GM21526 (cell line): ENCODE data around the gene NDUFV3.
"Not testable (repeated sequence)": the region's sequence is repeated elsewhere in the genome, so short reads cannot be mapped to it uniquely, and the experiment has no call there.

Experiments
- ATAC-seq: cut with Tn5 transposase; IDR thresholded peaks from one replicate; pipeline ENCODE4 v1.9.1; 2021; ENCODE audit warnings: moderate library complexity; ENCODE audit not compliant: unreplicated experiment, low FRiP score

The NDUFV3 gene

GRCh38 chr21:42933137-42933970 lies 40.2 kb downstream of the NDUFV3 start:
- not testable (repeated sequence) for ATAC-seq

- ATAC-seq = not testable (repeated sequence)
Observed at GRCh38 chr21:42933973-42934372, 40.9 kb downstream of the NDUFV3 start.

GRCh38 chr21:42936360-42936759 lies 43.3 kb downstream of the NDUFV3 start:
- not testable (repeated sequence) for ATAC-seq

DNA sequence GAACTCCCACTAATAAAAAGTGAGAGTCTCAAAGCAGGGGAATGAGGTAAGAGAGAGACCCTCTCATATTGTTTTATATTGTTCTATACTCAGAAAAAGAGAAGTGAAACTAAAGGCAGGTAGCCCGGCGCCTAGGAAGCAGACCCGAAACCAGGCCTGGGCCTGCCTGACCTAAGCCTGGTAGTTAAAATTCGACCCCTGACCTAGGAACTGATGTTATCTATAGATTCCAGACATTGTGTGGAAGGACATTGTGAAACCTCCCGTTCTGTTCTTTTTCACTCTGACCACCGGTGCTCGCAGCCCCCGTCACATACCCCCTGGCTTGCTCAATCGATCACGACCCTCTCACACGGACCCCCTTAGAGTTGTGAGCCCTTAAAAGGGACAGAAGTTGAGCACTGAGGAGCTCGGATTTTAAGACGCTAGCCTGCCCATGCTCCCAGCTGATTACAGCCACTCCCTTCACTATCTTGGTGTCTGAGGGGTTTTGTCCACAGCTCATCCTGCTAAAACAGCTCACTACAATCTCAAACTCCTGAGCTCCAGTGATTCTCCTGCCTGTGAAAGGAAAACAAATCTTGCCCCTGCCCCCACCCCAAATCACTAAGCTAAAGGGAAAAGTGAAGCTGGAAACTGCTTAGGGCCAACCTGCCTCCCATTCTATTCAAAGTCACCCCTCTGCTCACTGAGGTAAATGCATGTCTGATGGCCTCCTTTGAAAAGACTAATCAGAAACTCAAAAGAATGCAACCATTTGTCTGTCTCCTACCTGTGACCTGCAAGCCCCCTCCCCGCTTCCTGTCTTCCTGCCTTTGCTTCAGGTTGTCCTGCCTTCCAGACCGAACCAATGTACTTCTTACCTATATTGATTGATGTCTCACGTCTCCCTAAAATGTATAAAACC lies 44.2 kb downstream of the NDUFV3 start:
- ATAC-seq = not testable (repeated sequence)

DNA sequence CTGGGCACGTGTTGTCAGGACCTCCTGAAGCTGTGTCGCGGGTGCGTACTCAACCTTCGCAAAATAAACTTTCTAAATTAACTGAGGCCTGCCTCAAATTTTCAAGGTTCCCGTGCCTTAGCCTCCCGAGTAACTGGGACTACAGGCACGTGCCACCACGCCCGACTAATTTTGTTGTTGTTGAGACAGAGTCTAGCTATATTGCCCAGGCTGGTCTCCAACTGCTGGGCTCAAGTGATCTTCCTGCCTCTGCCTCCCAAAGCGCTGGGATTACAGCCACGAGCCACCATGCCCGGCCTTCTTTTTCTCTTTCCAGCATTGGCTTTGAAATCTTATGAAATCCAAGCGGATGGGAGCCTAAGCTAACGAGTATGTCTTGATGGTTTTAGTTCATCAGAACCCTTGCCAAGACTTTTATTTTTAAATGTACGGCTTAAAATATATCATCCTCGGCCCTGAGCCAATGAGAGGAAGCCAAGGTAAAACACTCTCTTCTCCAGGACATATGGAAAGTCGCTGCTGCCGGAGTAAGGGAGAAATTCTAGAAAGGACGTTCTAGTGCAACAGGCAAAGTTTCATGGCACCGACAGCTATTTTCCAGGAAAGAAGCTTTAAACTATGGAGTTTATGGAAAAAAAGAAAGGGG lies 45.0 kb downstream of the NDUFV3 start:
- ATAC-seq = no peak

DNA sequence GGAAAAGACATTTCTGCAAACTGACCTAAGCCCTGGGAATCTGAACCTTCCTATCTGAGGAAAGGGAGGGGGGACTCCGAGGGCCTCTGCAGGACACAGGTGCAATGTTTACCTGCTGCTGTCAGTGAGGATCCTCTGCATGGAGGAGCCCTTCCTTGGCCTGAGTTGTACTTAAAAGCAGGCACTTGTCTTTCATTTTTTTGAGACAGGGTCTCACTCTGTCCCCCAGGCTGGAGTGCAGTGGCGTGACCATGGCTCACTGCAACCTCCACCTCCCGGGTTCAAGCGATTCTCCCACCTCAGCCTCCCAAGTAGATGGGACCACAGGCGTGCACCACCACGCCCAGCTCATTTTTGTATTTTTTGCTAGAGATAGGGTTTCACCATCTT lies 45.5 kb downstream of the NDUFV3 start:
- not testable (repeated sequence) for ATAC-seq

DNA sequence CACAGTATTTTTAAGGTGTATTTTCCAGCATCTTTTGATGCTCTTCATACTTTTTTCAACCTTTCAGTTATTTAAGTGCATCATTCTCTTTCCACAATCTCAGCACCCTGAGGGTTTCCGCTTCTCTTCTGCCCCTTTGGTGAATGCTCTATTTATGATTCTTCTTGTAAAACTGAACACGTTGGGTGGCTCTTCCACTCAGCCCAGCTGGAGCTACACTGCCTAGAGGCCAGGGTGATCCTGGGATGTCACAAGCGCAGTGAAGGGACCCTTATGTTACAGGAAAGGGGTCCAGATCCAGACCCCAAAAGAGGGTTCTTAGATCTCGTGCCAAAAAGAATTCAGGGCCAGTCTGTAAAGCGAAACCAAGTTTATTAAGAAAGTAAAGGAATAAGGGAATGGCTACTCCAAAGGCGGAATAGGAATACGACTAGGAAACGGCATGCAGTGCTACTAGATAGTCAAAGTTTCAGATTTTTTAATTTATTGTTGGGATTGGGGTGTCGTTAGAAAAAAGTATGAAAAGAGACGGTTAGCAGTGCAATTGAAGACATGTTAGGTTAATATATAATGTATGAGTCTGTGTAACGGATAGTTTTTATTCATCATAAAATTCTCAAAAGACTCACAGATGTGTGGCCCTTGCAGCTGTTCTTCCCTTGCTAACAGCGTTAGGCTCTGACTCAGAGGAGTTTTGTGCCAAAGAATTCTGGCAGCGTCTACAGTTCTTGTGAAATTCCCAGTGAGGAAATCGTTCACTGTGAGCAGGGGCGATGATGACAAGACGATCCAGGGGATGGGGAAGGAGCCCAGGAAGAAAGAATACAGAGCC lies 46.7 kb downstream of the NDUFV3 start:
- no peak for ATAC-seq

GRCh38 chr21:42941696-42942085 lies 48.6 kb downstream of the NDUFV3 start:
- ATAC-seq = no peak

GRCh38 chr21:42942244-42942643 lies 49.1 kb downstream of the NDUFV3 start:
- ATAC-seq = no peak

DNA sequence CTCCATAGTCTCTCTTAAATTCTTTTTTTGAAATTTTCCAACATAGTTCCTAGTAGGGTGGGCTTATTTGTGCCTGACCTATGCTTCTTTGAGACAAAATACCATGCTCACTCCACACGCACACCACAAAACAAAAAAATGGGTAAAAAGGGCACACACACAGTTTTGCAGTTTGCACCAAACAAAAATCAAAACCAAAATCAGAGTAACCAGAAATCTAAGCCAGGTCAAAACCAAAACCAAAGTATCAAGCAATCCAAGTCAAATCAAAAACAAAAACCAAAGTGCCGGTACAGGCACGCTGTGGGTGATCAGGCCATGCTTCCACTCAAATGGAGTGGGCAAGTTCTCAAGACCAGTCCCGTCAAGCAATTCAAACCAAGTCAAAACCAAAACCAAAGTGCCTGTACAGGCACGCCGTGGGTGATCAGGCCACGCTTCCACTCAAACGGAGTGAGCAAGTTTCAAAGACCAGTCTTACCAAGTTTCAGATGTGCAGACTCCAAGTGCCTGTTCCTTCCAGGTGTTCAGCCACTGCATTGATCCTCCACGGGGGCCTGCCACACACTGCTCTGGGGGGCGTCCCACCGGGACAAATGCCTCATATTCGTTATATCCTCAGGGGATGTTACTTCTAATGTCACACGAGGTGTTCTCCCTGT lies 56.1 kb downstream of the NDUFV3 start:
- not testable (repeated sequence) for ATAC-seq

GRCh38 chr21:42951193-42951592 lies 58.1 kb downstream of the NDUFV3 start:
- ATAC-seq = not testable (repeated sequence)

- ATAC-seq = no peak
Observed at GRCh38 chr21:42956824-42957630, 63.9 kb downstream of the NDUFV3 start.

DNA sequence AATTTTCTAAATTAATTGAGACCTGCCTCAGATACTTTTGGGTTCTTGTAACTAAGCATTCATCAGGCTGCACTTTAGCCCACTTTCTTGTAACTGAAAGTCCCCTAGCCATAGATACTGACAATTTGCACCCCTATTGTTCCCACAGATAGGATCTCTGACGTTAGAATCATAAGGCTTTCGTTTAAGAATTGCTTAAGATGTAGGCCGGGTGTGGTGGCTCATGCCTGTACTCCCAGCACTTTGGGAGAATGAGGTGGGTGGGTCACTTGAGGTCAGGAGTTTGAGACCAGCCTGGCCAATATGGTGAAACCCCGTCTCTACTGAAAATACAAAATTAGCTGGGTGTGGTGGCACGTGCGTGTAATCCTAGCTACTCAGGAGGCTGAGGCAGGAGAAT lies 65.0 kb downstream of the NDUFV3 start:
- ATAC-seq = not testable (repeated sequence)

- ATAC-seq = no peak
Observed at GRCh38 chr21:42959728-42960127, 66.6 kb downstream of the NDUFV3 start.

DNA sequence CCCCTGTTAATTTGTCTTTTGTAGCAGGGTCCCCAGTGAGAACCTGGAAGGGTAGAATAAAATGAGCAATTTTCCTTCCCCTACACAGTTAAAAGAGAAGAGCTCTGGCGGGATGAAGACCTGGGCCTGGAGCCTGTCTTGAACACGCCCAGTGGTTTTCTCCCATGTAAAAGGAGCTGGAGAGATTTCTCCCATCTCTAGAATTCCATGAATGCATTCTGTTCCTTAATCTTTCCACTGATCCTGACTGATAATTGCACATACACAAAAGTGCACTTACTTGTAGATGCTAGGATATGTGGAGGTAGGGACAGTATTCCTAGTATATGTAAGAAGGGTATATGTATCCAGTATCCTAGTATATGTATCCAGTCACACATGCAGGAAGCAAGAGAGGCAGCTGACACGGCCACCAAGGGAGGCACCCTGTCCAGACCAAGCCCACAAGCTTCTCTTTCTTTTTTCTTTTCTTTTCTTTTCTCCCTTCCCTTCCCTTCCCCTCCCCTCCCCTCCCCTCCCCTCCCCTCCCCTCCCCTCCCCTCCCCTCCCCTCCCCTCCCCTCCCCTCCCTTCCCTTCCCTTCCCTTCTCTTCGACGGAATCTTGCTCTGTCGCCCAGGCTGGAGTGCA lies 69.4 kb downstream of the NDUFV3 start:
- ATAC-seq = no peak
